ENCODE results near the gene TRIP10. TPM values are rescaled to one million over a fixed set of nuclear protein-coding genes. Genes with fewer than 3 reads are reported as not detected.

TRIP10 gene
- total and polyA plus RNA-seq, 10 of the 15 experiments (the other 5 are each of a cell fraction or from before 2014, with no cell fraction given), result 0.79 to 54.5 (median 32.5) TPM

GRCh38 chr19:6744381-6745301 lies 5.2 kb downstream of the TRIP10 start:
- H3K4me3 ChIP-seq, result no peak overlapping the region
- in situ Hi-C loops (cut with MboI), result no loop called here
- no peaks in the 10 kb centered on the region for H4K20me1 ChIP-seq (ENCODE audit: control insufficient read depth, insufficient read depth)
- DNase-seq (ENCODE audit: low read depth, low spot score), result no peak
- WGBS (ENCODE audit: insufficient coverage, insufficient replicate concordance, low lambda C conversion rate, missing lambda C conversion rate), result 91% methylated on average over 35 of the region's 41 CpGs
- H2AFZ ChIP-seq (ENCODE audit: control insufficient read depth, low read depth, low read length), result no peak overlapping the region
- ChIA-PET RAD21 (ENCODE audit: unreplicated experiment) (interaction anchor here (1.6 kb wide), 1 partner anchor 28 kb away, joined by 4 read pairs; the partner anchor contains the start of gene VAV1), POLR2A (interaction anchor here (0.9 kb wide), 1 partner anchor 55 kb away, joined by 4 read pairs; no protein-coding TSS in a partner anchor), SMC1A (ENCODE audit: uncharacterized antibody, unreplicated experiment) (interaction anchor here (1.0 kb wide), 1 partner anchor 234 kb away, joined by 3 read pairs; no protein-coding TSS in a partner anchor), CTCF (interaction anchor here (1.3 kb wide), 1 partner anchor 12 kb away, joined by 3 read pairs; no protein-coding TSS in a partner anchor)
- peaks cover 5% of the 10 kb centered on the region; the same call in 1 of the 2 replicates for H3K4me1 ChIP-seq (ENCODE audit: control insufficient read depth, insufficient read depth, low read length)
- TF ChIP-seq POLR2AphosphoS5 (IDR thresholded peaks at IDR 0.05; ENCODE audit: low read length) (no peak), SUZ12 (IDR thresholded peaks at IDR 0.05; ENCODE audit: unreplicated experiment) (no peak), USF1 (IDR thresholded peaks at IDR 0.05; ENCODE audit: borderline replicate concordance, extremely low read length, insufficient read depth, low read depth, low read length) (no peak), PML (IDR thresholded peaks at IDR 0.05; ENCODE audit: low read length) (no peak), ZSCAN29 (IDR thresholded peaks at IDR 0.05) (no peak), ZNF384 (IDR thresholded peaks at IDR 0.05; ENCODE audit: borderline replicate concordance, low read depth, low read length) (no peak), EP300 (IDR thresholded peaks at IDR 0.05; ENCODE audit: borderline replicate concordance in 1 of 2, control insufficient read depth in 1 of 2, low read depth in 2 of 2, low read length in 2 of 2) (no peak), ESRRA (IDR thresholded peaks at IDR 0.05; ENCODE audit: low read length) (no peak), ZBTB33 (IDR thresholded peaks at IDR 0.05) (no peak), LARP7 (IDR thresholded peaks at IDR 0.05) (no peak), ASH2L (IDR thresholded peaks at IDR 0.05; ENCODE audit: borderline replicate concordance, low read depth) (no peak)
- no TSS peak for BruUV-seq (replicated peaks)
- H3K36me3 ChIP-seq (ENCODE audit: control insufficient read depth in 2 of 2, insufficient read depth in 2 of 2, low read length in 1 of 2), result peaks cover 14 to 15% of the 10 kb centered on the region in 2 experiments
- H3K79me2 ChIP-seq (ENCODE audit: control insufficient read depth, insufficient read depth, low read length), result peaks cover 22% of the 10 kb centered on the region
- FAIRE-seq, result no peak
- ATAC-seq, result no peak
- H3K9ac ChIP-seq (ENCODE audit: control insufficient read depth, insufficient read depth, low read length), result no peak overlapping the region
- no peak overlapping the region for H3K27ac ChIP-seq (ENCODE audit: control insufficient read depth, insufficient read depth)
- intact Hi-C loops (cut with micrococcal nuclease; ENCODE audit: unreplicated experiment), result no loop called here
- H3K27me3 ChIP-seq (replicated peaks in 1 of 2; ENCODE audit: control insufficient read depth in 2 of 2, insufficient read depth in 2 of 2, low read length in 1 of 2), result no peaks in the 10 kb centered on the region
- no peak overlapping the region for H3K4me2 ChIP-seq (ENCODE audit: control insufficient read depth, insufficient read depth)
- no peaks in the 10 kb centered on the region for H3K9me3 ChIP-seq (replicated peaks; ENCODE audit: control insufficient read depth, insufficient read depth, low read length)

All from GM12878 (cell line).